ENCODE results near the gene ZNF839. TPM values are rescaled to one million over a fixed set of nuclear protein-coding genes. Genes with fewer than 3 reads are reported as not detected.

ZNF839 gene
- polyA plus RNA-seq, 2 of the 4 experiments (the other 2 are of a cell fraction): 6.0 to 10.8 TPM

DNA sequence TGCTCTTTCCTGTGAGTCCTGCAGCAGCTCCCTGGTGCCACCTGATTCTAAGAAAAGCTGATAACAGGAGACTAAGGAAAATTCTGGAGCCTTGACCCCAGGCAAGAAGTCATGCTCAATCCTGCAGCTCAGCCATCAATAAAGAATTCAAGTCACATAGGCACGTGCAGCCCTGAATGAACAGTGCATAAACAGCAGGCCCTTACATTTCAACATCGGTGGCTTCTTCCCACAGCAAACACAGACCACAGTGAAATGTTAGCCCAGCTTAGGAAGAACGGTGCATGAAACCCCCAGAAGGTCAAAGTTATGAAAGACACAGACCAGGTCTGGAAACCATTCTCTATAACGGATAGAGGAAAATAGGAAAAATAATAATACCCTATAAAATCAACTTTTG lies 32.7 kb downstream of the ZNF839 start (continued):
- TF ChIP-seq BCL3 (IDR thresholded peaks at IDR 0.05) (no peak), ZNF302 (CRISPR knock-in tag; IDR thresholded peaks at IDR 0.05) (no peak), ELK1 (IDR thresholded peaks at IDR 0.05; ENCODE audit: low read depth, low read length) (no peak)

GRCh38 chr14:102353126-102353619 lies 33.6 kb downstream of the ZNF839 start:
- Histone ChIP-seq H3K4me3 (no peak overlapping the region), H3K27ac (no peak overlapping the region), H3K4me2 (no peak overlapping the region), H3K4me1 (no peaks in the 10 kb centered on the region), H3K9me3 (no peaks in the 10 kb centered on the region)
- no peak for DNase-seq (ENCODE audit: low read depth in 1 of 2, low spot score in 1 of 2)
- ATAC-seq: no peak
- no peak for FAIRE-seq
- no peak for TF ChIP-seq CHD4 (IDR thresholded peaks at IDR 0.05; ENCODE audit: borderline replicate concordance)
- no peak for TF ChIP-seq ELK1 (IDR thresholded peaks at IDR 0.05; ENCODE audit: low read depth, low read length)
- no peak for TF ChIP-seq ESRRA (IDR thresholded peaks at IDR 0.05; ENCODE audit: borderline replicate concordance, low read length)
- ChIA-PET POLR2A (no interaction called here), CTCF (no interaction called here)
- WGBS (ENCODE audit: missing lambda C conversion rate): 85% methylated on average over 8 of the region's 8 CpGs

- H3K4me3 ChIP-seq: no peak overlapping the region
- POLR2A ChIA-PET: no interaction called here
- FAIRE-seq (no peak), DNase-seq (ENCODE audit: low read depth in 1 of 2, low spot score in 1 of 2) (no peak), ATAC-seq (no peak)
- CTCF ChIA-PET: interaction anchor here (0.6 to 1.0 kb wide), 5 partner anchors 8 to 748 kb away, joined by 3 read pairs; no protein-coding TSS in a partner anchor
- no peaks in the 10 kb centered on the region for H3K9me3 ChIP-seq
- H3K27ac ChIP-seq: no peak overlapping the region
- H3K4me2 ChIP-seq: no peak overlapping the region
- TF ChIP-seq CHD4 (IDR thresholded peaks at IDR 0.05; ENCODE audit: borderline replicate concordance) (no peak), TP53 (CRISPR knock-in tag; IDR thresholded peaks at IDR 0.05) (no peak), ZSCAN20 (CRISPR knock-in tag; IDR thresholded peaks at IDR 0.05) (no peak), ATOH8 (CRISPR knock-in tag; IDR thresholded peaks at IDR 0.05; ENCODE audit: low read depth) (no peak), CEBPB (IDR thresholded peaks at IDR 0.05) (no peak), JUN (IDR thresholded peaks at IDR 0.05) (no peak), EHMT2 (IDR thresholded peaks at IDR 0.05; ENCODE audit: low read depth) (no peak), NFE2L2 (conservative IDR thresholded peaks at IDR 0.05; ENCODE audit: low read length) (no peak), SMC3 (IDR thresholded peaks at IDR 0.05) (no peak), TFCP2L1 (CRISPR knock-in tag; IDR thresholded peaks at IDR 0.05) (no peak), FOXS1 (CRISPR knock-in tag; IDR thresholded peaks at IDR 0.05) (no peak), HDAC2 (IDR thresholded peaks at IDR 0.05) (no peak), HOXB5 (CRISPR knock-in tag; IDR thresholded peaks at IDR 0.05) (no peak), RAD21 (conservative IDR thresholded peaks at IDR 0.05 in 1 of 2, IDR thresholded peaks at IDR 0.05 in 1 of 2) (no peak), REST (IDR thresholded peaks at IDR 0.05) (no peak), EP300 (IDR thresholded peaks at IDR 0.05) (no peak)
- TF ChIP-seq, protein P1, sequence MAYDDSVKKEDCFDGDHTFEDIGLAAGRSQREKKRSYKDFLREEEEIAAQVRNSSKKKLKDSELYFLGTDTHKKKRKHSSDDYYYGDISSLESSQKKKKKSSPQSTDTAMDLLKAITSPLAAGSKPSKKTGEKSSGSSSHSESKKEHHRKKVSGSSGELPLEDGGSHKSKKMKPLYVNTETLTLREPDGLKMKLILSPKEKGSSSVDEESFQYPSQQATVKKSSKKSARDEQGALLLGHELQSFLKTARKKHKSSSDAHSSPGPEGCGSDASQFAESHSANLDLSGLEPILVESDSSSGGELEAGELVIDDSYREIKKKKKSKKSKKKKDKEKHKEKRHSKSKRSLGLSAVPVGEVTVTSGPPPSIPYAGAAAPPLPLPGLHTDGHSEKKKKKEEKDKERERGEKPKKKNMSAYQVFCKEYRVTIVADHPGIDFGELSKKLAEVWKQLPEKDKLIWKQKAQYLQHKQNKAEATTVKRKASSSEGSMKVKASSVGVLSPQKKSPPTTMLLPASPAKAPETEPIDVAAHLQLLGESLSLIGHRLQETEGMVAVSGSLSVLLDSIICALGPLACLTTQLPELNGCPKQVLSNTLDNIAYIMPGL (CRISPR knock-in tag; IDR thresholded peaks at IDR 0.05; ENCODE audit: borderline replicate concordance): no peak
- 91% methylated on average over 3 of the region's 3 CpGs for WGBS (ENCODE audit: missing lambda C conversion rate)
- no peaks in the 10 kb centered on the region for H3K4me1 ChIP-seq
These were observed 36.7 kb downstream of the ZNF839 start for GRCh38 chr14:102356280-102356679.
